Ecto neural progenitor cell (in vitro differentiated cells): ENCODE results near the gene FBXW7.

ENCODE experiments used
- DNase-seq: peaks from one replicate; pipeline ENCODE4 v3.0.0-alpha.2; 2018; ENCODE audit warnings: low spot score

The FBXW7 gene

DNA sequence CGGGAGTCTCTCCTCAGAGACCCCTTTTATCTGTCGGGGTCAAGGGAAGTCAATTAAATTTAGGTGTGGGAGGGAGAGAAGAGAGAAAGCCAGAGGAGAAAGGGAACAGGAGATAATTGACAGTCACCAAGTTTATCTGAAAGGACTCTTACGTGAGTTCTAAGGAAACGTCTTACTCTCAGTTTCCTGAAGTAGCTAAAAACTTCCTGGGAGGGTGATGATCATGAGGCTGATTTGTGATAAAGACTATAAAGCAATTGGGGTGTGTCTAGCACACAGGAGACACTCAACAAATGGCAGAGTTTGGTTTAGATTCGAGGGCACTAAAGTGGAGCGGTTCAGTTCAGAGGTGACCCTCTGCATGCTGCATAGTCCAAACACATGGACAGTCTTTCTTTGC is 254.1 kb downstream of the FBXW7 start:
- no peak for DNase-seq

DNA sequence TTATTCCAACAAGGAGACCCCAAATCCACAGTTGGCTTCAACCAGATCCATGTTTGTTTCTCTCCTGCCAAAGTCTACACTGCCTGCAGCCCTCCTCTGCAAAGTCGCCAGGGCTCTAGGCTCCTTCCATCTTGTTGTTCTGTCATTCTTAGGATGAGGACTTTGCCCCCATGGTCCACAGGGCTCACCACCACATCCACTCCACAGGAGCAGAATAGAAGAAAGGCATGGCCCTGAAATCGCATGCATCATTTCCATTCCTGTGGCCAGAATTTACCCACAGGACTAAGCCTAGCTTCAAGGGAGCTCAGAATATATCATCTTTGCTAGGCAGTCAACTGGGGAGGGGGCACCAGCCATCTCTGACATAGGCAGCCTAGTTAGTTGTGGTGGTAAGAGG is 254.7 kb downstream of the FBXW7 start:
- DNase-seq: no peak

DNA sequence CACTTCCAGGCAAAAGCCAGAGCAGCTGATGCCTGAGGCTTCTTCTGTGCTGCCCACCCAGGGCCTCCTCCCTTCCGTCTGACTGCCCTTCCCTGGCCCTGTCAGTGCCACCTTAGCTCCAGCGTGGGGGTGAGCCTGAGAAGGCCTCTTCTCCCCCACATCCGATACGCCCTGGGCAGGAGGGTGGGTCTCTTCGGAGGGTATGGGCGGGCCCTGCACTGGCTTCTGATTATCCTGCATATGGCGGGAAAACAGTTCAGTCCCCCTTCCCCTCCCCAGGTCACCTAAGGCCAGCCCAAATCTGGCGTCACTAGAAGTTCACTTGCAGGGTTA is 256.7 kb downstream of the FBXW7 start:
- no peak for DNase-seq

DNA sequence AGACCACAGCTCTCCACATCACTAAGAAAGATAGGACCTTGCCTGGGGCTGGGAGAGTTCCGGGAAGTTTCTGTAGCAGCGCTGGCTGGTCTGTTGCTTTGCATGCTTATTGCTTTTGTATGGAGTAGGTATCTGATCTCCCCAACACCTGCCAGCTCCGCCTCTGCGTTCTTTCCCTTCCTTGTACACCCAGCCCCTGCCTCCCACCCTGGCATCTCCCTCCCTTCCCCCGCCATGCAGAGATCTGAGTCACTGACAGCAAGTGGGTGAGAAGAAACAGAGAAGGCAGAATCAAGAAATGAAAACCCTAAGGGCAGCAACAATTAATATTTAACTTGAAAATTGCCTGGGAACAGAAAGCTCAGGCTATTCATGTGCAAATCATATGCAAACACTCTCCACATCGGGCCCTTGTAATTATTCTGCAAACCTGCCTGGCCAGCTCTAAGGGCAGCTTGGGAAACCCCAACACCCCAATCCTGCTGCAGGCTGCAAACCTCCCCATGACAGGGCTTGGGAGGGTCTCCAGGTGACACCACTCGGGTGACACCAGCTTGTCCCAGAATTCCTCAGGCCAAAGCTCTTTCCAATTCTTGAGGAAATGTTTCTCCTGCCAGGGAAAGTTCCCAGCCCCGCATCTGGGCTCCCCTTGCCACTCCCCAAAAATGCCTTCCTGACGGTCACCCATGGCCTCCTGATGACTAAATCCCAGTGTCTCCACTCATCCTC is 257.2 kb downstream of the FBXW7 start:
- no peak for DNase-seq

GRCh38 chr4:152278172-152278504 is 257.8 kb downstream of the FBXW7 start:
- DNase-seq: no peak

GRCh38 chr4:152277333-152277732 is 258.6 kb downstream of the FBXW7 start:
- DNase-seq: no peak

DNA sequence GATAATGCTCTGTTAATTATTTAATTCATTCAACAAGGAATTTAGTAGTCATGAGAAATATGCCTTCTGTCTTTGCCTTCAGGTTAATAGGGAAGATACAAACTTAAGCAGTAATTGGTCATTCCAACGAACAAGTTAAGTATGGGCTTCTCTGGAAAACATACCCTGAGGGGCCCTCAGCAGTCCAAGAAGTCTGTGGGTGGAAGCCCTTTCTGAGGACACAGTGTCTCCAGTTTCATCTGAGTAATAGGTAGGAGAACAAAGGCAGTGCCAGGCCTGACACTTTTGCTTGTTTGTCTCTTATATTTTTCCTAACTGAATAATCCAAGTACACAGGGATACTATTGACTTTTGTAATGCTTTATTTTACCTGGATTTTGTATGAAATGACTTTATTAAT is 262.5 kb downstream of the FBXW7 start:
- DNase-seq: no peak
